WERI-Rb-1 (cell line): ENCODE data around the gene ZNF397.

Experiments
- DNase-seq: peaks from one replicate; pipeline ENCODE4 v3.0.0-alpha.2; 2020
- H3K27ac ChIP-seq: fragments of 250-450 bp; sonication (Bioruptor Pico); 2 replicates; pipeline ENCODE4 v1.5.1; 2020; ENCODE audit warnings: mild to moderate bottlenecking, moderate library complexity
- H3K27me3 ChIP-seq: fragments of 250-450 bp; sonication (Bioruptor Pico); 2 replicates; pipeline ENCODE4 v1.5.1; 2021; ENCODE audit warnings: mild to moderate bottlenecking, low read depth, moderate library complexity; ENCODE audit not compliant: insufficient read depth, severe bottlenecking
- H3K36me3 ChIP-seq: fragments of 250-450 bp; sonication (Bioruptor Pico); 2 replicates; pipeline ENCODE4 v1.5.1; 2020; ENCODE audit warnings: mild to moderate bottlenecking, moderate library complexity
- H3K4me3 ChIP-seq: 2 replicates; pipeline ENCODE4 v1.5.1; 2011; ENCODE audit warnings: low read depth, mild to moderate bottlenecking, control low read depth, low read length
- H3K9me3 ChIP-seq: fragments of 250-450 bp; sonication (Bioruptor Pico); 2 replicates; pipeline ENCODE4 v1.5.1; 2021; ENCODE audit warnings: mild to moderate bottlenecking, moderate library complexity; ENCODE audit not compliant: severe bottlenecking
- CTCF ChIP-seq: IDR thresholded peaks from 2 replicates; pipeline ENCODE4 v1.5.1; 2011; ENCODE audit warnings: low read depth, mild to moderate bottlenecking, control low read depth, inconsistent platforms, low read length

ZNF397 gene

GRCh38 chr18:35306588-35307250 is 65.9 kb downstream of the ZNF397 start:
- Histone ChIP-seq H3K9me3 (peaks cover 19% of the 10 kb centered on the region), H3K36me3 (peaks cover 35% of the 10 kb centered on the region), H3K27ac (no peak overlapping the region), H3K4me3 (no peak overlapping the region), H3K27me3 (no peaks in the 10 kb centered on the region)
- no peak for DNase-seq
- no peak for TF ChIP-seq CTCF
